Activated CD8-positive, alpha-beta memory T cell treated with anti-CD3 and anti-CD28 coated beads, Interleukin-2, amount 50 U/mL, for 24 hours (primary cell): Measurements from ENCODE around the gene CAMK2A.

Experiments used
- DNase-seq: peaks from one replicate; pipeline ENCODE4 v3.0.0-alpha.2; 2020; ENCODE audit errors: extremely low read depth

The CAMK2A gene

DNA sequence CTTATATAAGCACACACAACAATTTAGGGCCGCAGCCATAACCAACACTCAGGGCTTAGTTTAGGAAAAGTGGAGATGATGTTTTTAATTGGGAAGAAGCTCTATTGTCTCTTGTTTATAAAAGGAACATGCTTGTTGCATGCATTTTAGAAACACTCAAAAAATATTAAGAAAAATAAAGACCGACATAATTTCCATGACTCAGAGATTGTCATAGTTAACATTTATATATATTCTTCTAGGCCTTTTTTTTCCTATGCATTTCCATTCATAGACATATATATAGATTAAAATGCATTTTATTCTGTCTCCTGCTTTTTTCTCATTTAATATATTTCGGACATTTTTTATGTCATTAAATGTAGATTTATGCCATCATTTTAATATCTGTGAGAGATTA lies 26.7 kb upstream of the CAMK2A start:
- no peak for DNase-seq

DNA sequence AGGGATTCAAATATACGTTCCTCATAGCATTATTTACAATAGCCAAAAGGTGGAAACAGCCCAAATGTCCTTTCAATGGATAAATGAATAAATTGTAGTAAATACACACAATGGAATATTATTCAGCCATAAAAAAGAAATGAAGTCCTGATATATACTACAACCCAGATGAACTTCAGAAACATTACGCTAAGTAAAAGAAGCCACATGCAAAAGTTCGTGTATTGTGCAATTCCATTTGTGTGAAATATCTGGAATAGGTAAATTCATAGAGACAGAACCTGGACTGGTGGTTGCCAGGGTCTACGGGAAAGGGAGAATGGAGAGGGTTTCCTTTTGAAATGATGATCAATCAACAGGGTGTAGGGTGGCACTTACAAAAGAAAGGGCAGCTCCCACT lies 25.7 kb upstream of the CAMK2A start:
- DNase-seq, result no peak

DNA sequence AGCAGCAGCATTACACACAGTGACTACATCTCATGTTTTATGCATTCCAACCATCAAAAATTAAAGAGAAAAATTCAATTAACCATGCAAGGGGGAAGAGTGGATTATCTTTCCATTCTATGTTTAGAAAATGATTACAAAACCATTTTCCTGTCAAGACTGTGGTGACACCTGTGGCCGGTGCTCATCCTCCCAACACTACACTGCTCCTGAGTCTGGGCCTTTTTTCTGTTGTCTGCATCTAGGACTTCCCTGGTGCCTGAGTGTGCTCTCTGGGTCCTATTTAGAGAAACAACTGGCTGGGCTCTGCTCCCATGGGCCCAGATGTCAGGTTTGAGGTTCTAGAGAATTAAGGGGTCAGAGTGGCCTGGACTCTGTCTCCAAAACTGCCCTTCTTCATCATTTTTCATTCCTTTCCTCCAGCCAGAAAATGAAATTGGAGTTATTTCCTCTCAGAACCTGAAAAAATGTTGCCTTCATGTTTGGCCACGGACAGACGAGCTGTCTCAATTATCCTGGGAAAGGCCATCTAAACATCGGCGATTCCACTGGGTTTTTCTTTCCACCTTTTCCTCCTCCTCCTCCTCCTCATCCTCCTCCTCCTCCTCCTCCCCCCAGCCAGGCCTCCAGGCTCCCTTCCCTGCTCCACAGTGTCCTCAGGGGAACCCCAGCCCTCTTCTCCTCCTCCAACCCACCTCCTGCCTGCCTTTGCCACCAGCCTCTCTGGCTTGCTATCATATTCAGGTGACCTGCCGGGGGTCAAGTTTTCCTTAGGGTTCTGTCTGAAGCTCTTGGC lies 24.5 kb upstream of the CAMK2A start:
- DNase-seq, result no peak

GRCh38 chr5:150313501-150313900 lies 23.9 kb upstream of the CAMK2A start:
- DNase-seq, result no peak

DNA sequence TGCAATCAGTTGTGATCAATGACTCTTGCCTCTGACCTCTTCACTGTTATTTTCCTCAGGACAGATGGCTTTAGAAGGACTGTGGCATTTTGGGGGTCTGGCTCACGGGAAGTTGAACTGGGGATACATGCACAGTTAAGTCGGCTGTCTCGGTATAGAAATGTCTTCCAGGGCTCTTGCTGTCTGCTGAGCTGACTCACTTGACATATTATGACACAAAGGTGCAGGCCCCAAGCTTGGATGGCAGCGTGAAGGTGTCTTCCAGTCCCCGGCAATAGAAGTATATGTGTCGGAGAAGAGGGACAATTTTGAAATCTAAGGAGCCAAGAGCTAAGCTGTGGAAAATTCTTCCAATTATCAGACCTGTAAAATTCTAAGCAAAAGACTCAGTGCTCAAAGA lies 22.9 kb upstream of the CAMK2A start:
- no peak for DNase-seq

DNA sequence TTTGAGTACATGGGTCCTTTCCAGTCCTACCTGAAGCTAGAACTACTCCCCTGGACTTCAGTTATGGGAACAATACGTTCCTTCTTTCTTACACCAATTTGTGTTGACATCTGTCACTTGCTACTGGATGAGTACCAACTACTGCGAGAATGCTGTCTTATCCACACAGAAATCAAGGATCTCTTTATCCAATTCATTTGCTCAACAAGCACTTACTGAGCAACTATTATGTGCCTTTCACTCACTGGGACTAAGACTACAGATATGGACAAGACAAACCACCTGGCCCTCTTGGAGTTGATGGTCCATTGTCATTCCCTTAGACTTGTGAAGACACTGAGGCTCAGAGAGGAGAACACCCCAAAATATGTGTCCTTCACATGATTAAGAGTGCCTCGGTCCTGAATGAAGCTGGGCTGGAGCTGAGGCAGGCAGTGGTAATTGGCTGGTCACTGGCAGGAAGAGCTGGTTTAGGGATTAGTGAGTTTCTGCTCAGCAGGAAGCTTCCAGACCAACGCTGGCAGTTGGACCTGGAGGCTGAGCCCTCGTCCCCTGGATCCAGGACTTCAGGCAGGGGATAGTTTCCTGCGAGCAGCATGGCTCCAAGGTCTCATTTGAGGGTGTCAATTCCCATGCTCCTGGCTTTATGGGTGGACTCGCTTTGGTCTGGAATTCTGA lies 21.6 kb upstream of the CAMK2A start:
- DNase-seq, result no peak

DNA sequence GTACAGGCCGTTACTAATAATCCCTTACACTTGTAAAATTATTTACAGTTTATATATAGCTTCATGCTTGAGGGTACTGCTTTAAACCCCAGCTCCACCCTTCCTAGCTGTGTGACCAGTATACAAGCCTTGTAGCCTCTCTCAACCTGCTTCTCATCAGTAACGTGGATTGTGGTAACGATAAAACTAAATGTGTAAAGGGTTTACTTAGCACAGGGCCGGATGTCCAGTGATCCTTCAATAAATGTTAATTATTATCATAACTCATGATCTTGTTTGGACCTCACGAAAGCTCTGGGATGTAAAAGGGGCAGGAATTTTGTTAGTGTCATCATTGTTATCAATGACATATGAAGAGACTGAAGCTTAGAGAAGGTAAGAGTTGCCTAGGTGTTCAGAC lies 20.7 kb upstream of the CAMK2A start:
- no peak for DNase-seq

GRCh38 chr5:150309886-150310239 lies 20.3 kb upstream of the CAMK2A start:
- DNase-seq, result no peak

GRCh38 chr5:150309101-150309885 lies 19.7 kb upstream of the CAMK2A start:
- DNase-seq, result no peak

- DNase-seq, result no peak
Observed at GRCh38 chr5:150307617-150308426, 18.2 kb upstream of the CAMK2A start.

DNA sequence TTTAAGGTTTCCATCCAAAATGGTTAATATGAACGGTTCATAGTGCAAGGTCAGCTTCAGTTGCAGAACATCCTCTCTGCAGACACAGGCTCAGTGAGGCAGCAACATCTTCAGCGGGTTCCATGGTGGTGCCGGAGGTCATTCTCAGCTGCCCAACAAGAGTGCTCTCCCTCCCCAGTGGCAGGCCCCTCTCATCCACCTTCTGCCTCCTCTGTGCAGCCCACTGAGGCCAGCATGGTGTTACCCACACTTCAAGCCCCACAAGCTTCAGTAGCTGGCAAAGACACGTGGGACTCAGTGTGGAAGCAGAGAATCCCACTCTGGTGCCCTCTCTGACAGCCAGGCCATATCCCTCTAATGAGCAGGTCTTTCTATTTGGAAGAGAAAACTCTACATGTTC lies 17.2 kb upstream of the CAMK2A start:
- no peak for DNase-seq

- no peak for DNase-seq
Observed at GRCh38 chr5:150305557-150305956, 16.0 kb upstream of the CAMK2A start.

DNA sequence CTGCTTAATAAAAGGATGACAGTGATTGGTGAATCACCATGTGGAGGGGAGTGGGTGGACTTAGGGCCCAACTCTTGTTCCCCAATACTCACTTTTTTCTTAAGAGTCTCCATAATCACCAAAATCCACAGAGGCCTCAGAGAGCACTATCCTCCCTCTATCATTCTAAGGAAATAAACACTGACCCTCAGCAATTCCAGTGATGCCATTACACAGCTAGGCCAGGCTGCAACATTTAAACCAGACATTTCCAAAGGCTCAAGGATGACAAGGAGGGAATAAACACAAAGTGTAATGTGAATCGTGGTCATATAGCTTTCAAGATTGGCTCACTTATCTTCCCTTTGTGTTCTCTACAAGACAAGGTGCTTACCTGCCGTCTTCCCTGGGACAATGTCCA lies 15.5 kb upstream of the CAMK2A start:
- no peak for DNase-seq

GRCh38 chr5:150304481-150305081 lies 15.0 kb upstream of the CAMK2A start:
- DNase-seq, result no peak

DNA sequence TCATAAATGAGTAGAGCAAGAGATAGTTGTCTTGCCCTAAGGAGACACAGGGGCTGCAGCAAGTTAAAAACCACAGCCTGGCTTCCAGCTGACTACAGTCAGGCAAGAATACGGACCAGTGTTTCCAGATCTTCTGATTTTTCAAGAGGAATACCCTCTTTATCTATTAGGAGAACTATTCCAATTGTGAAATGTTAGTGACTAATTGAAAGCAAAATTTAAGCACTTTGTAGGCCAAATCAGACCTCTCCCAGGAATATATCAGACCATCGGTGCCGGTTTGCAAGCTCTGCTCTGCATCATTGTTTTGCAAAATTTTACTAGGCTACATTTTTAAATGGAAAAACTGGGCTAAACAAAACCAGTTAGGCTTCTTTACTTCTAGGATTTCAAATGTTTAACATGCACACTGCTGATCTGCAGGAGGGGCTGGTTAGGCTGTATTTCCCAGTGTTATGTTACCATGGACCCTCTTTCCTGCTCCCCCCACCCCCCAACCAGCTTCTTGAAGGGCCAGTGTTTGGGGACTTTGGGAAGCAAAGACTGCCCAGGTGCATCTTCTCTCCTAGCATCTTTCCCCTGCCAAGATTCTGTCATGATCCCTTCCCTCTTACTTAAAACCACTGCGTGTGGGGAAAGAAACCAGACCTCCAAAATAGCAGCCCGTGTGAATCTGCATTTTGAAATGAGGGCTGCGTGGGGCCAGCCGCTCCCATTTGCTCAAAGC lies 14.2 kb upstream of the CAMK2A start:
- no peak for DNase-seq

DNA sequence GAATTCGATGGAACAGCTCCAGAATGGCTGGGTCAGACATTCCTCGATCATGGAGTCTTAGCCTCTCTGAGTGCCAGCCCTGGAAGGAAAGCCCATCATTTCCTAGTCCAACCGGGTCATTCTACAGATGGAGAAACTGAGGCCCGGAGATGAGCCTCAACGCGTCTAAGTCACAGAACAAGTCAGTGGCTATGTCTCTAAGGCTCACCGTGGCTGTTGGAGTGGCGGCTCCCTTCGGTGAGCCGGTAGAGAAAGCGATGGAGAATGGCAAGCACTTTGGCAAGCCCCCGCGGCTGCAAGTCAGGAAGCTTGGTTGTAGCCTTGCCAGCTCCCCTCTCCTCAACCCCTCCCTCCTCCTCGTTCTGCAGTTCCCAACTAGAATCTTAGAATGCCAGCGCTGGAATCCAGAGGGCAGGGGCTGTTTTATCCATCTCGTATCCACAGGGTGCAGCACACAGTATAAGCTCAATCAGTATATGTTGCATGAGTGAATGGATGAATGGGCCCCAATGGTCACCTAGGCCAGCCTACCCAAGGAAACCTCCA lies 13.6 kb upstream of the CAMK2A start:
- DNase-seq, result no peak

DNA sequence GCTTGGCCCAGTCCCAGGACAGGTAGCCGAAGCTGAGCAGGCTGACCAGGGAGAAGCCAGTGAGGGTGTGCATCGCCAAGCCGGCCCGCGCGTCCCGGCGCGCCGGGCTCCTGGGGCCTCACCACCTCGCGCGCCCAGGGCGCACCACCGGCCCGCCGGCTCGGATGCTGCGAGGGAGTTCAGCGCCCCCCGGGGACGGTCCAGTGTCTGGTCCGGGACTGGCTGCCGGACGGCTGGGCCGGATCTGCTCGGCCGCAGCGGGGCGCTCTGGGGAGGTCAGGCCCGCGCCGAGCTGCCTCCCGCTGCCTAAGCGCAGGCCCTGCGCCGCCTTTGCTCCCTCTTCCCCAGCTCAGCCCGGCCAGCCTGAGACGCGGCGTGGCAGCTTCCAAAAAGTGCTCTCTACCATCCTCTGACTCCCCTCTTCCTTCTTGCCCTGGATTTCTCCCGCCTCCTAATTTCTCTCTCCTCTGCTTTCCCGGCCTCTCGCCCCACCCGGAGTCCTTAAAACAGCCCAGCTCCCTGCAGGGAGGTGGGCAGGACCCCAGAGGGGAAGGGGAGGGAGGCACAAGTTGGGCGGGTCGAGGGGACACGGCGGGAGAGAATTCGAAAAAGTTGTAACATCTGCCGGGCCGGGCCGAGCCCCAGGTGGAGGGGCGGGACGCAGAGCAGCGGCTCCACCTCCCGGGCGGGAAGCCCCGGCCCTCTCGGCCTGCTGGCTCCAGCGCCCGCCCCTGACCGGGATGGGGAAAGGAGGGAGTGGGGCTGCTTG lies 12.9 kb upstream of the CAMK2A start, which contains the start of gene ARSI:
Gene ARSI, minus strand, starts transcription at position 605 of the 769 bp plus-strand sequence. Its CDS starts 532 bp downstream, at position 73.
- DNase-seq, result no peak

DNA sequence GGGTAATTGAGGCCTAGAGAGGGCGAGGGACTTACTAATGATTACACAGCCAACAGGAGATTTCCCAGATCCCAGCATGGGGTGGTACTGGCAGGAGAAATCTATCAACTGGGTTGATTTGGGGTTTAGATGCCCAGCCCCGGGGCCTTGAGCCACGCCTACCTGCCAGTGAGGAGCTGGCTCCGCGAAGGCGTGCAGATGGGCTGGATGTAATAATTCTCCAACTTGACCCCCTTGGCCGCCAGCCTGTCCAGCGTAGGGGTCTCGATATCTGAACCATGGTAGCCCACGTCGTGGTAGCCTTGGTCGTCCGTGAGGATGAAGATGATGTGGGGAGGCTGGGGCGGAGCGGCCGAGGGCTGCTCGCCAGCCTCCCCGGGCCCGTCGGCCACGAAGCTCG lies 12.3 kb upstream of the CAMK2A start:
- no peak for DNase-seq

- no peak for DNase-seq
Observed at GRCh38 chr5:150301170-150301505, 11.6 kb upstream of the CAMK2A start.
